ENCODE measurements around the gene DDX43.
"Not testable (repeated sequence)": the region's sequence is repeated elsewhere in the genome, so short reads cannot be mapped to it uniquely, and the experiment has no call there.

DDX43 gene

DNA sequence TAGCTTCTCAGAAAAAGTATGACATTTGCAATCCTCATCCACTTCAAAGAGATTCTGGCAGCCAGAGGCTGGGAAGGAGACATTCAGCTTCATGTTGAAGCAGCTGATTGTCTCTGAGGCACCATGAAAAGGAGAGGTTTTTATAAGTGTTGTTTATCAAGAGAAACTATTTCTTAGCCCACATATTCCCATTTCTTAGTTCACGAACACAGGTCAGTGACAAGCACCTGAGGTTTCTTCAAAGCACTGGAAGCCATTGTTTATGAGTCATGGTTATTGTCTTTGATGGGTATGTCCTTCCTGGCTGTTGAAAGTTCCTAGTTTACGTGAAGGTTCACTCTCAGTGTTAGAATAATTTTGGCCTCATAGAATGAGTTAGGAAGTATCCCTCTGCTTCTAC is 3.0 kb upstream of the DDX43 start:
- no peak for FAIRE-seq
- DNase-seq (ENCODE audit: insufficient read length) = no peak
- TF ChIP-seq POLR2A (IDR thresholded peaks at IDR 0.05; ENCODE audit: low read depth, low read length) (no peak), TAF1 (IDR thresholded peaks at IDR 0.05; ENCODE audit: borderline replicate concordance, low read depth, low read length) (no peak), POLR2AphosphoS5 (IDR thresholded peaks at IDR 0.05; ENCODE audit: low read depth, low read length) (no peak)

DNA sequence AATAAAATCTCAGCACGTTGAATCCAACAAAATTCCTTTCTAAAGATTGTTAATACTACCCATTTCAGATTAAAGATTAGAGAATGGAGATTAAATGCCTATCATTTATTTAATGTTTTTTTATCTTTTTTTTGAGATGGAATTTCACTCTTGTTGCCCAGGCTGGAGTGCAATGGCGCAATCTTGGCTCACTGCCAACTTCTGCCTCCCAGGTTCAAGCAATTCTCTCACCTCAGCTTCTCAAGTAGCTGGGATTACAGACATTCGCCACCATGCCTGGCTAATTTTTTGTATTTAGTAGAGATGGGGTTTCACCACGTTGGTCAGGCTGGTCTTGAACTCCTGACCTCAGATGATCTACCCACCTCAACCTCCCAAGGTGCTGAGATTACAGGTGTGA is 2.4 kb upstream of the DDX43 start:
- FAIRE-seq; DNase-seq (ENCODE audit: insufficient read length): not testable (repeated sequence)

DNA sequence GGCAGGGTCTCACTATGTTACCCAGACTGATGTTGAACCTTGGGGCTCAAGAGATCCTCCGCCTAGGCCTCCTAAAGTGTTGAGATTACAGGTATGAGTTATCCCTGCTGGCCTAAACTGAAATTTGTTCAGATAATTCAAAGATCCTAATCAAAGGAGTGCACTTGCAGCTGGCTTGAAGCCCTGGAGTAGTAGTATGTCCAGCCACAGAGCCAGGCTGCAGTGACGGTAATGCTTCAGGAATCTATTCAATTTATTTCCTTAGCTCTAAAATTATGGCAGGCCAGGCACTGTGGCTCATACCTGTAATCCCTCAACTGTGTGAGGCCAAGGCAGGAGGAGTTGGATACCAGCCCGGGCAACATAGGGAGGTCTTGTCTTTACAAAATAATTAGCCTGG is 1.4 kb upstream of the DDX43 start:
- no peak for TF ChIP-seq POLR2AphosphoS5 (IDR thresholded peaks at IDR 0.05; ENCODE audit: low read depth, low read length)
- TF ChIP-seq TAF1 (IDR thresholded peaks at IDR 0.05; ENCODE audit: borderline replicate concordance, low read depth, low read length) = no peak
- no peak for TF ChIP-seq POLR2A (IDR thresholded peaks at IDR 0.05; ENCODE audit: low read depth, low read length)
- FAIRE-seq (no peak), DNase-seq (ENCODE audit: insufficient read length) (no peak)

DNA sequence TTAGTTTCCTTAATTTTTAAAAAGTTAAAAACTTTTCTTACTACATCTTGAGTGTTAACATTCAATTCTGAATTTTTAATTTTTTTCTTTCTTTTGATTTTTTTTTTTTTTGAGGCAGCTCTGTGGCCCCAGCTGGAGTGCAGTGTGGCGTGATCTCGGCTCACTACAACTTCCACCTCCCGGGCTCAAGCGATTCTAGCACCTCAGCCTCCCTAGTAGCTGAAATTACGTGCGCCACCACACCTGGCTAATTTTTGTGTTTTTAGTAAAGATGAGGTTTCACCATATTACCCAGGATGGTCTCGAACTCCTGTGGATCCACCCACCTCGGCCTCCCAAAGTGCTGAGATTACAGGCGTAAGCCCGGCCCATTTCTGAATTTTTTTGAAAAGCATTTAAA is 1.2 kb downstream of the DDX43 start:
- no peak for FAIRE-seq
- TF ChIP-seq POLR2AphosphoS5 (IDR thresholded peaks at IDR 0.05; ENCODE audit: low read depth, low read length) = no peak
- no peak for TF ChIP-seq TAF1 (IDR thresholded peaks at IDR 0.05; ENCODE audit: borderline replicate concordance, low read depth, low read length)
- TF ChIP-seq POLR2A (IDR thresholded peaks at IDR 0.05; ENCODE audit: low read depth, low read length) = no peak
- no peak for DNase-seq (ENCODE audit: insufficient read length)

DNA sequence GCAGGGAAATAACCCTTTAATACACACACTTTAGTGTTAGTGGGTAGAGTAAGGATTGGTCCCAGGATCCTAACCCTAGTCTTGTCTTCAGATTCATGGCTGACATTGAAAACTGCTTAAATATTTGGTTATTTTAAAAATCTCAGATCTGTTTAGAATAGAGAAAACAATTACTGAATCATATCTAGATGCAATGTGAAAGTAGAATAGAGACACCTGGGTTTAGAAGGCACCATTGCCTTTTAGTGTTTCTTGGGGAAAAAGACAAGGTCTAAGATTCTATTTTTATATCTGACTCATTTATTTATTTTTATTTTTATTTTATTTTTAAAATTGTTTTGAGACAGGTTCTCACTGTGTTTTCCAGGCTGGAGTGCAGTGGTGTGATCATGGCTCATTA is 6.0 kb downstream of the DDX43 start:
- no peak for FAIRE-seq
- no peak for DNase-seq (ENCODE audit: insufficient read length)
- no peak for TF ChIP-seq POLR2AphosphoS5 (IDR thresholded peaks at IDR 0.05; ENCODE audit: low read depth, low read length)
- no peak for TF ChIP-seq TAF1 (IDR thresholded peaks at IDR 0.05; ENCODE audit: borderline replicate concordance, low read depth, low read length)
- TF ChIP-seq POLR2A (IDR thresholded peaks at IDR 0.05; ENCODE audit: low read depth, low read length) = no peak

DNA sequence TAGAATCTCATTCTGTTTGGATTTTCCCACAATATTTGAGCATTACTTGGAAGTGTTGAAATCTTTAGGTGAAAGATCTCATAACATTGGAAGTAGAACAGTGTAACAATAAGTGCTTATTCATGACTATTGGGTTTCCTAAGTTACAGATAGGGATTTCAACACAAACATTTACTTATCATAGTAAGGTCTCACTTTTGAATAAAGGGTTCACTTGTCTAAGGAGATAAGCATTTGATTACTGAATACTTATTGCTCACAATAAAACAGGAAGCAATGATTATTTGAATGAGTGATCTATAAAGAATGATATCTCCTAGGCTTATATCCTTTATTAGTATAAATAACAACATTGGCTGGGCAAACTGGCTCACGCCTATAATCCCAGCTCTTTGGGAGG is 14.8 kb downstream of the DDX43 start:
- no peak for DNase-seq (ENCODE audit: insufficient read length)
- no peak for TF ChIP-seq TAF1 (IDR thresholded peaks at IDR 0.05; ENCODE audit: borderline replicate concordance, low read depth, low read length)
- TF ChIP-seq POLR2AphosphoS5 (IDR thresholded peaks at IDR 0.05; ENCODE audit: low read depth, low read length) = no peak
- no peak for TF ChIP-seq POLR2A (IDR thresholded peaks at IDR 0.05; ENCODE audit: low read depth, low read length)
- no peak for FAIRE-seq

DNA sequence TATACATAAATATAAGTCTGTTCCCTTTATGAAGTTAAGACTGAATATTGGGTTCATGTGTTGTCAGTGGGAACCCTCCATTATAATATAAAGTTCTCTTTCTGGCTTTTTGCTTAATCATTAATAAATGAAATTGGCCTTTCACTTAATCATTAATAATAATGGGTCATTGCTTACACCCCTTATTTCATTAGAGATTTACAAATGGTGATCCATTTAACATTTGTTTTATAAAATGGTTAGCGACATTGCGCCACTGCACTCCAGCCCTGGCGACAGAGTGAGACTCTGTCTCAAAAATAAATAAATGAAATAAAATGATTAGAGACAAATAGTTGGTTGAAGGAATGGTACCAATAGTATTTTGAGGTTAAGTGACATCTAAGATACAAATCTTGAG is 18.5 kb downstream of the DDX43 start:
- FAIRE-seq = no peak
- no peak for TF ChIP-seq TAF1 (IDR thresholded peaks at IDR 0.05; ENCODE audit: borderline replicate concordance, low read depth, low read length)
- TF ChIP-seq POLR2AphosphoS5 (IDR thresholded peaks at IDR 0.05; ENCODE audit: low read depth, low read length) = no peak
- TF ChIP-seq POLR2A (IDR thresholded peaks at IDR 0.05; ENCODE audit: low read depth, low read length) = no peak

DNA sequence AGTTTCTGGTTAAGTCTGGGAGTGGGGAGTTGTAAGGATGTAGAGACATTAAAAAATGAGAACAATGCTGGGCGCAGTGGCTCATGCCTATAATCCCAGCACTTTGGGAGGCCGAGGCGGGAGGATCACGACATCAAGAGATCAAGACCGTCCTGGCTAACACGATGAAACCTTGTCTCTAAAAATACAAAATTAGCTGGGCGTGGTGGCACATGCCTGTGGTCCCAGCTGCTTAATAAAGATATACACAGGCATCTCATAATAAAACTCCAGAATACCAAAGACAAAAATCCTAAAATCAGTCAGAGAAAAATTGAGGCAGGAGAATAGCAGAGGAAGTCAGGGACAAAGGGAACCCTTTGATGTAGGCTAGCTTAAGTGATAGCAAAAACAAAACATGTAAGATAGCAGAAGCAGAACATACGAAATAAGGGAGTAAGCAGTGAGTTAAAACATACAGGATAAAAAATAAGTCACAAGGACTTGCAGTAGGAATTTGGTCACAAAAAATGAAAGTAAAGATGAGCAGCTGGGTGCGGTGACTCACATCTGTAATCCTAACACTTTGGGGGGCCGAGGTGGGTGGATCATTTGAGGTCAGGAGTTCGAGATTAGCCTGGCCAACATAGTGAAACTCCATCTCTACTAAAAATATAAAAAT is 23.6 kb downstream of the DDX43 start:
- no peak for TF ChIP-seq POLR2A (IDR thresholded peaks at IDR 0.05; ENCODE audit: low read depth, low read length)
- TF ChIP-seq POLR2AphosphoS5 (IDR thresholded peaks at IDR 0.05; ENCODE audit: low read depth, low read length) = no peak
- no peak for TF ChIP-seq TAF1 (IDR thresholded peaks at IDR 0.05; ENCODE audit: borderline replicate concordance, low read depth, low read length)
- FAIRE-seq (no peak), DNase-seq (ENCODE audit: insufficient read length) (no peak)

More for the DNA sequence above, 18.5 kb downstream of the DDX43 start:
- DNase-seq (ENCODE audit: insufficient read length) = no peak

DNA sequence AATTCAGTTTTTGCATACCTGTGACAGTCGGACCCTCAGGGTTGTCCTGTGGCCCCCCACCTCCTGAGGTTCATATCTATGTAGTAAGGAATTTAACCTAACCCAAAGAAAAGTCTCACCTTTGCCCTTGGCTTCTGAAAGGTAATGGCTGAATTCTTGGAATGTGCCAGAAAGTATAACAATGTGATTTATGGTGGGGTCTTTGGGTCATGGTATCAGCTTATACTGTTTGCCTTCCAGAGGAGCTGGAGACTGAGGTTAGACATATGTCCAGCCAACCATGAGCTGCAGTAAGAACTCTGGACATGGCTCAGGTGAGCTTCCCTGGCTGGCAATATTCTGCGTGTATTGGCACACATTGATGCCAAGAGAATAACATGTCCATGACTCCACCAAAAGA is 26.9 kb downstream of the DDX43 start:
- TF ChIP-seq TAF1 (IDR thresholded peaks at IDR 0.05; ENCODE audit: borderline replicate concordance, low read depth, low read length) (no peak), POLR2A (IDR thresholded peaks at IDR 0.05; ENCODE audit: low read depth, low read length) (no peak), POLR2AphosphoS5 (IDR thresholded peaks at IDR 0.05; ENCODE audit: low read depth, low read length) (peak; percentile 28; the same call in 1 of the 2 replicates)
- DNase-seq (ENCODE audit: insufficient read length) (no peak), FAIRE-seq (no peak)

DNA sequence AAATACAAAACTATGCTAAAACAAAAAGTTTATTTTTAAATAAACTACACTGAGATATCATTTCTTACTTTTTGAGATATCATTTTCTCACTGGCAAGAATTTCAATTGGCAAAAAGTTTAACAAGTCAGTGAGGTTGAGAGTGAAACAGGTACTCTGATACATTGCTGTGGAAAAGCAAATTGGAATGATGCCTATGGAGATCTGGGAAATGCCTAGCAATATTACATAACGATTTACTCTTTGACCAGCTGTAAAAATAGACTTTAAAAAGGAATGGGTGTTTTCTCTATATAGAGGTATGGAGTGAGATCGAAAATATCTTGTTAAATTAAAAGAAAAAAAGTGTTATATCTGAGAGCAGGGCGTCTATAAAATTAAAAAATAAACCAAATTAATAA is 40.6 kb downstream of the DDX43 start:
- DNase-seq (ENCODE audit: insufficient read length) = no peak
- FAIRE-seq = no peak
- no peak for TF ChIP-seq POLR2A (IDR thresholded peaks at IDR 0.05; ENCODE audit: low read depth, low read length)
- no peak for TF ChIP-seq TAF1 (IDR thresholded peaks at IDR 0.05; ENCODE audit: borderline replicate concordance, low read depth, low read length)
- TF ChIP-seq POLR2AphosphoS5 (IDR thresholded peaks at IDR 0.05; ENCODE audit: low read depth, low read length) = no peak

DNA sequence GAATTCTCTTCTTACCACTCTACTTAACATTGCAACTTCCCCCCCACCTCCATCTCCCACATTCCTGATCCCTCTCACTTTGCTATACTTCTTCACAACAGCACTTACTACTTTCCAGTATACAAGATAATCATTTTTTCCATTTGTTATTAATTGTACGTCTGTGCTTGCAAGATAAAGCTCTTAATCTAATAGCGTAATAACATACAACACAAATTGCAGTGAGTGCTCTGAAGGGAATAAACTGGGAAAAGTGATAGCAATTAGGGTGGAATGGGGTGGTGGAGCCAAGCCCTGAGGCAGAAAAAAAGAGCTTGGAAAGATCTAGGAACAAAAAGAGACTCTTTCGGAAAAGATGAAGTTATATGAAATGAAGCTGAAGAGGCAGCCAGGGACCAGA is 48.9 kb downstream of the DDX43 start:
- FAIRE-seq = no peak
- no peak for DNase-seq (ENCODE audit: insufficient read length)
- TF ChIP-seq POLR2A (IDR thresholded peaks at IDR 0.05; ENCODE audit: low read depth, low read length) (no peak), TAF1 (IDR thresholded peaks at IDR 0.05; ENCODE audit: borderline replicate concordance, low read depth, low read length) (no peak), POLR2AphosphoS5 (IDR thresholded peaks at IDR 0.05; ENCODE audit: low read depth, low read length) (no peak)

DNA sequence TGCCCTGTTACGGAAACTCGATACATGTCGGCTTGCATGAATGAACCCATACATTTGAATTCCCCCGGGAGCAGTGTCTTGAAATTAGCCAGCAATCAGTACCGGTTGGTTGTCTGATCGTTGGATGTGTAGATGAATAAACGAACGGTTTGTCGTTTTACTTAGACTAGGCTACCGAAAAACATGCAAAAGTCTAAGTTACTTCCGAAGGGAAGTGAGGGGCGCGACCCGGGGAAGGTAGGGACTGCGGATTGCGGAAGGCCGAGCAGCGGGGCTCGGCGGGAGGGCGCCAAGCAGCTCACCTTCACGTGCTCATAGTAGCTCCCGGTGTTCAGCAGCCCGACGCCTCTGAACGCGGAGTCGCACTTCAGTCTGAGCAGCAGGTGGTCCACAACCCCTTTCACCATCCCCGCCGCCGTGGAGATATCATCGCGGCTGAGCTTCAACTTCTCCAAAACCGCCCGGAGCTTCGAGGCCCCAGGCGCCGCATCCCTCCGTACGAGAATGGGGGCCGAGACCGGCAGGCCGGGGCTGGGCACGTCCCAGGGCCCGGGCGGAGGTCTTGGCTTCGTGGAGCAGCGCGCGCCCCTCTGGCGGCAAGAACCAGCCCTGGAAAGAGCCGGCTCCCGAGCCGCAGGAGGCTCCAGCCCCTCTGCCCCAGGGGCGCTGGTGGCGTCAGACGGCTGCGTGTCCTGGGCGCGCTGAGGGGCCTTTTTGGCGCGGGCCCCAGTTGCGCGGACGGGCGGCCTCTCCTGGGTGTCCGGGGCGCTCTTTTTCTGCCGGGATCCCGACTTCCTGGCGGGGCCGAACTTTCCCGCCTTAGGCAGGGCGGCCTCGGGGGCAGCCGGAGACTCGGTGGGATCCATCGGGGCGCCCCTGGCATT is 56.8 kb downstream of the DDX43 start:
- peak; percentile 91 for FAIRE-seq
- DNase-seq (ENCODE audit: insufficient read length) = peak; percentile 44
- TF ChIP-seq POLR2A (IDR thresholded peaks at IDR 0.05; ENCODE audit: low read depth, low read length) = peak; percentile 70
- TF ChIP-seq TAF1 (IDR thresholded peaks at IDR 0.05; ENCODE audit: borderline replicate concordance, low read depth, low read length) = 0 out of 2 replicates have a peak, but pooled peaks have one; percentile 14
- TF ChIP-seq POLR2AphosphoS5 (IDR thresholded peaks at IDR 0.05; ENCODE audit: low read depth, low read length) = peak; percentile 59; the same call in 1 of the 2 replicates

Data from GM12892 (cell line).